ENCODE data around the gene SLC30A9. TPM values are rescaled to one million over a fixed set of nuclear protein-coding genes. Genes with fewer than 3 reads are reported as not detected.

Gene SLC30A9
- total and polyA plus RNA-seq, 2 donors (not counting 3 experiments of a cell fraction or from before 2014, with no cell fraction given) = 24.5 to 40.6 TPM

DNA sequence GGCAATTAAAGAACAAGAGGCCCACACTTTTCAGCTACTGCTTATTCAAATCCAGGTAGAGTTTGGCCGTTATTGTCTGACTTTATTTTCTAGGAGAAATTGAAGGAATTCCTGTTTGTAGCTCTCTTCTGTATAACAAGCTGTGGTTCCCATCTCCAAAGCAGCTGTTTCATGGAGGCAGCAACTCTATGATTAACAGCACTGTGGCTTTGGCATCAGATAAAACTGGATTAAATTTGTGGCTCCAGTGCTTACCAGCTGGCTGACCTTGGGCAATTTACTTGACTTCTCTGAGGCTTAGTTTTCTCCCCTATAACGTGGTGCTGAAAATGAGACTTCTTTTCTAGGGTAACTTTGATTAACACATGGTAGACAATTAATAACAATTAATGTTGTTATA lies 28.1 kb downstream of the SLC30A9 start:
- dilution Hi-C loops (cut with MboI; ENCODE audit: extremely low pct_ligation_motif_present, low sequenced_read_pairs) = no loop called here
- FAIRE-seq = no peak
- CTCF ChIA-PET = no interaction called here

DNA sequence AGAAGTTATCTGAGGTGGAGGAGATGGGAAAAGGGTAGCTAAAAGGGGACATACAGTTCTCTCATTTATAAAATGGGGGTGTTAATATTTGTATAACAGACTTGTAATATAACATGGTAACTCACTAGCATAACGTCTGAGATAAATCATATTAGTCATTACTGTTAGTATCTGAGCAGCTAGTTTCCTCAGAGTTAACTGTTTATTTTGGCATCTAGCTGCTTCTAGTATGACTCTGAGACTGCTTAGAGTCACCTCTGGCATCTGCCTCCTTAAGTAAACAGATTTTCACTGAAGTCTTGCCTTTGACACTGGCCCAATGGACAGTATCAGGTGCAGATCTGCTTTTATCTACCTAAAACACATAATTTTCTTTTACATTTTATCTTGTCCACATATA lies 58.1 kb downstream of the SLC30A9 start:
- H3K9me3 ChIP-seq (replicated peaks; ENCODE audit: control insufficient read depth, insufficient read depth, low read length) = no peaks in the 10 kb centered on the region
- peaks cover 6% of the 10 kb centered on the region for H3K4me1 ChIP-seq (ENCODE audit: control insufficient read depth, extremely low read depth, insufficient read depth, low read length)
- no peak overlapping the region for H3K4me2 ChIP-seq (ENCODE audit: insufficient read depth, low read length)
- H3K9ac ChIP-seq (replicated peaks; ENCODE audit: extremely low read depth, insufficient read depth, low read length) = no peak overlapping the region
- intact Hi-C loops (cut with micrococcal nuclease) = no loop called here
- dilution Hi-C loops (cut with MboI; ENCODE audit: extremely low pct_ligation_motif_present, low sequenced_read_pairs) = no loop called here
- no peaks in the 10 kb centered on the region for H4K20me1 ChIP-seq (replicated peaks; ENCODE audit: control insufficient read depth, extremely low read depth, insufficient read depth, low read length)
- DNase-seq (ENCODE audit: low read depth, low spot score) (peak; percentile 75), FAIRE-seq (peak; percentile 68)
- no peaks in the 10 kb centered on the region for H3K27me3 ChIP-seq (ENCODE audit: control insufficient read depth in 2 of 2, insufficient read depth in 2 of 2, low read length in 2 of 2)
- H3K4me3 ChIP-seq (replicated peaks in 1 of 3; ENCODE audit: insufficient read depth in 1 of 3, low read depth in 1 of 3, low read length in 3 of 3) = no peak overlapping the region
- POLR2A ChIA-PET = no interaction called here
- peaks cover 0 to 2% of the 10 kb centered on the region in 2 experiments for H3K36me3 ChIP-seq (ENCODE audit: control insufficient read depth in 2 of 2, extremely low read depth in 1 of 2, insufficient read depth in 2 of 2, low read length in 2 of 2)
- H3K79me2 ChIP-seq (ENCODE audit: control insufficient read depth, insufficient read depth, low read length) = no peaks in the 10 kb centered on the region
- CTCF ChIA-PET = interaction anchor here (1.0 kb wide), 1 partner anchor 58 kb away, joined by 3 read pairs; the partner anchor contains the start of gene SLC30A9
- TF ChIP-seq, protein P1, sequence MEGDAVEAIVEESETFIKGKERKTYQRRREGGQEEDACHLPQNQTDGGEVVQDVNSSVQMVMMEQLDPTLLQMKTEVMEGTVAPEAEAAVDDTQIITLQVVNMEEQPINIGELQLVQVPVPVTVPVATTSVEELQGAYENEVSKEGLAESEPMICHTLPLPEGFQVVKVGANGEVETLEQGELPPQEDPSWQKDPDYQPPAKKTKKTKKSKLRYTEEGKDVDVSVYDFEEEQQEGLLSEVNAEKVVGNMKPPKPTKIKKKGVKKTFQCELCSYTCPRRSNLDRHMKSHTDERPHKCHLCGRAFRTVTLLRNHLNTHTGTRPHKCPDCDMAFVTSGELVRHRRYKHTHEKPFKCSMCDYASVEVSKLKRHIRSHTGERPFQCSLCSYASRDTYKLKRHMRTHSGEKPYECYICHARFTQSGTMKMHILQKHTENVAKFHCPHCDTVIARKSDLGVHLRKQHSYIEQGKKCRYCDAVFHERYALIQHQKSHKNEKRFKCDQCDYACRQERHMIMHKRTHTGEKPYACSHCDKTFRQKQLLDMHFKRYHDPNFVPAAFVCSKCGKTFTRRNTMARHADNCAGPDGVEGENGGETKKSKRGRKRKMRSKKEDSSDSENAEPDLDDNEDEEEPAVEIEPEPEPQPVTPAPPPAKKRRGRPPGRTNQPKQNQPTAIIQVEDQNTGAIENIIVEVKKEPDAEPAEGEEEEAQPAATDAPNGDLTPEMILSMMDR (IDR thresholded peaks at IDR 0.05; ENCODE audit: extremely low read depth in 1 of 2, insufficient read depth in 1 of 2, low read depth in 1 of 2, low read length in 2 of 2) = no peak
- TF ChIP-seq JUN (IDR thresholded peaks at IDR 0.05; ENCODE audit: borderline replicate concordance, insufficient read depth, insufficient read length, low read depth) = peak; percentile 14
- no peak for TF ChIP-seq MYC (IDR thresholded peaks at IDR 0.05; ENCODE audit: low read depth, low read length)
- no peak for TF ChIP-seq GATA2 (IDR thresholded peaks at IDR 0.05; ENCODE audit: insufficient read depth, insufficient read length, low read depth, low read length)
- TF ChIP-seq FOS (IDR thresholded peaks at IDR 0.05; ENCODE audit: borderline replicate concordance, insufficient read depth, low read length) = peak; percentile 48
- no peak for TF ChIP-seq EZH2 (IDR thresholded peaks at IDR 0.05; ENCODE audit: borderline replicate concordance, low read depth, low read length, severe bottlenecking)
- peak; percentile 24 for TF ChIP-seq POLR2AphosphoS5 (IDR thresholded peaks at IDR 0.05; ENCODE audit: insufficient read depth, low read depth, low read length)
- TF ChIP-seq, protein P2, sequence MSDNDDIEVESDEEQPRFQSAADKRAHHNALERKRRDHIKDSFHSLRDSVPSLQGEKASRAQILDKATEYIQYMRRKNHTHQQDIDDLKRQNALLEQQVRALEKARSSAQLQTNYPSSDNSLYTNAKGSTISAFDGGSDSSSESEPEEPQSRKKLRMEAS (IDR thresholded peaks at IDR 0.05; ENCODE audit: insufficient read depth, insufficient read length) = no peak
- TF ChIP-seq POLR2A (IDR thresholded peaks at IDR 0.05; ENCODE audit: low read depth, low read length) = no peak
- BruUV-seq (replicated peaks) = no TSS peak
- no peaks in the 10 kb centered on the region for H3K9me1 ChIP-seq (replicated peaks; ENCODE audit: control insufficient read depth, extremely low read depth, insufficient read depth, low read length)
- no peak overlapping the region for H2AFZ ChIP-seq (ENCODE audit: low read depth, low read length)
- no peak overlapping the region for H3K27ac ChIP-seq (ENCODE audit: insufficient read depth, low read depth, low read length)

More for the DNA sequence above, 28.1 kb downstream of the SLC30A9 start:
- no peaks in the 10 kb centered on the region for H3K9me1 ChIP-seq (replicated peaks; ENCODE audit: control insufficient read depth, extremely low read depth, insufficient read depth, low read length)
- POLR2A ChIA-PET = no interaction called here
- no peaks in the 10 kb centered on the region for H3K9me3 ChIP-seq (replicated peaks; ENCODE audit: control insufficient read depth, insufficient read depth, low read length)
- H2AFZ ChIP-seq (ENCODE audit: low read depth, low read length) = no peak overlapping the region
- TF ChIP-seq GATA2 (IDR thresholded peaks at IDR 0.05; ENCODE audit: insufficient read depth, insufficient read length, low read depth, low read length) = no peak
- TF ChIP-seq POLR2AphosphoS5 (IDR thresholded peaks at IDR 0.05; ENCODE audit: insufficient read depth, low read depth, low read length) = no peak
- TF ChIP-seq JUN (IDR thresholded peaks at IDR 0.05; ENCODE audit: borderline replicate concordance, insufficient read depth, insufficient read length, low read depth) = no peak
- TF ChIP-seq POLR2A (IDR thresholded peaks at IDR 0.05; ENCODE audit: low read depth, low read length) = no peak
- no peak for TF ChIP-seq FOS (IDR thresholded peaks at IDR 0.05; ENCODE audit: borderline replicate concordance, insufficient read depth, low read length)
- no peaks in the 10 kb centered on the region for H3K27me3 ChIP-seq (ENCODE audit: control insufficient read depth in 2 of 2, insufficient read depth in 2 of 2, low read length in 2 of 2)
- H3K79me2 ChIP-seq (ENCODE audit: control insufficient read depth, insufficient read depth, low read length) = peaks cover 7% of the 10 kb centered on the region
- intact Hi-C loops (cut with micrococcal nuclease) = no loop called here
- no peak overlapping the region for H3K4me3 ChIP-seq (replicated peaks in 1 of 3; ENCODE audit: insufficient read depth in 1 of 3, low read depth in 1 of 3, low read length in 3 of 3)
- H3K9ac ChIP-seq (replicated peaks; ENCODE audit: extremely low read depth, insufficient read depth, low read length) = no peak overlapping the region
- H3K4me1 ChIP-seq (ENCODE audit: control insufficient read depth, extremely low read depth, insufficient read depth, low read length) = no peaks in the 10 kb centered on the region
- H3K27ac ChIP-seq (ENCODE audit: insufficient read depth, low read depth, low read length) = no peak overlapping the region
- DNase-seq (ENCODE audit: low read depth, low spot score) = no peak
- H3K4me2 ChIP-seq (ENCODE audit: insufficient read depth, low read length) = no peak overlapping the region
- H3K36me3 ChIP-seq (ENCODE audit: control insufficient read depth in 2 of 2, extremely low read depth in 1 of 2, insufficient read depth in 2 of 2, low read length in 2 of 2) = no peaks in the 10 kb centered on the region
- no peaks in the 10 kb centered on the region for H4K20me1 ChIP-seq (replicated peaks; ENCODE audit: control insufficient read depth, extremely low read depth, insufficient read depth, low read length)
- BruUV-seq (replicated peaks) = no TSS peak

Data from endothelial cell of umbilical vein (primary cell).